ENCODE results near the gene CDAN1. TPM values are rescaled to one million over a fixed set of nuclear protein-coding genes. Genes with fewer than 3 reads are reported as not detected.

Gene CDAN1
- total and polyA plus RNA-seq, 2 of the 4 experiments (the other 2 are of a cell fraction): 4.7 to 5.6 TPM

- TF ChIP-seq RCOR1 (IDR thresholded peaks at IDR 0.05; ENCODE audit: insufficient replicate concordance, low read length): no peak
Observed at GRCh38 chr15:42735382-42736165, 1.4 kb downstream of the CDAN1 start (continued).

- TF ChIP-seq POLR2A (IDR thresholded peaks at IDR 0.05; ENCODE audit: low read depth, low read length) (no peak), SMC3 (IDR thresholded peaks at IDR 0.05; ENCODE audit: low read depth, low read length) (no peak), RAD21 (IDR thresholded peaks at IDR 0.05; ENCODE audit: low read length) (no peak), MAFK (IDR thresholded peaks at IDR 0.05; ENCODE audit: low read depth, low read length) (no peak), MXI1 (IDR thresholded peaks at IDR 0.05; ENCODE audit: borderline replicate concordance, low read depth, low read length) (no peak), CTCF (conservative IDR thresholded peaks at IDR 0.05; ENCODE audit: low read depth, low read length) (no peak), ELK1 (IDR thresholded peaks at IDR 0.05; ENCODE audit: borderline replicate concordance, low read depth, low read length) (no peak), BHLHE40 (IDR thresholded peaks at IDR 0.05; ENCODE audit: low read depth, low read length) (no peak), RCOR1 (IDR thresholded peaks at IDR 0.05; ENCODE audit: insufficient replicate concordance, low read length) (no peak)
- H3K14ac ChIP-seq (replicated peaks; ENCODE audit: low read depth, low read length): no peak overlapping the region
- CTCF ChIA-PET: interaction anchor here (0.6 kb wide), 1 partner anchor 192 kb away, joined by 3 read pairs; no protein-coding TSS in a partner anchor
- H3K56ac ChIP-seq (ENCODE audit: extremely low read depth, insufficient read depth, low read length): no peak overlapping the region
- no peak overlapping the region for H4K91ac ChIP-seq (ENCODE audit: insufficient read depth, low read depth, low read length)
- no peak overlapping the region for H3K9ac ChIP-seq (ENCODE audit: low read depth, low read length)
- H4K5ac ChIP-seq (ENCODE audit: low read depth, low read length): no peak overlapping the region
- H2BK120ac ChIP-seq (ENCODE audit: low read depth, low read length): no peak overlapping the region
- no peak overlapping the region for H3K4me3 ChIP-seq (ENCODE audit: insufficient read depth, low read depth, low read length)
- no peak overlapping the region for H2AFZ ChIP-seq (replicated peaks; ENCODE audit: low read length, poor library complexity)
- H3K4ac ChIP-seq (ENCODE audit: low read depth, low read length): no peak overlapping the region
- no peak overlapping the region for H3K18ac ChIP-seq (ENCODE audit: low read depth, low read length)
- no peak overlapping the region for H2BK5ac ChIP-seq (ENCODE audit: low read depth, low read length, poor library complexity, severe bottlenecking)
- H4K8ac ChIP-seq (ENCODE audit: low read depth in 2 of 2, low read length in 2 of 2): no peak overlapping the region
- no peak for ATAC-seq (ENCODE audit: low read depth)
- H3K79me1 ChIP-seq (ENCODE audit: low read depth in 1 of 2, low read length in 2 of 2): peaks cover 20 to 22% of the 10 kb centered on the region in 2 experiments
- no peaks in the 10 kb centered on the region for H3K27me3 ChIP-seq (ENCODE audit: control insufficient read depth, insufficient read depth, low read length)
- in situ Hi-C loops (cut with MboI; ENCODE audit: low sequenced_read_pairs): no loop called here
- H3K23ac ChIP-seq (ENCODE audit: low read depth, low read length): no peak overlapping the region
- no TSS peak for BruUV-seq (replicated peaks)
- no peak overlapping the region for H2AK9ac ChIP-seq (replicated peaks; ENCODE audit: low read depth, low read length, poor library complexity)
- no peak for DNase-seq
- intact Hi-C loops (cut with micrococcal nuclease): no loop called here
- dilution Hi-C loops (cut with HindIII; ENCODE audit: low sequenced_read_pairs, unreplicated experiment): no loop called here
- H3K4me1 ChIP-seq (ENCODE audit: control insufficient read depth, insufficient read depth, low read length): peaks cover 8% of the 10 kb centered on the region
- H2BK15ac ChIP-seq (ENCODE audit: low read depth, low read length): no peak overlapping the region
- H3K27ac ChIP-seq (ENCODE audit: insufficient read depth, low read length): no peak overlapping the region
- no peak overlapping the region for H2BK20ac ChIP-seq (ENCODE audit: low read depth, low read length)
- peaks cover 55% of the 10 kb centered on the region for H3K36me3 ChIP-seq (ENCODE audit: control insufficient read depth, insufficient read depth, low read length)
- peaks cover 11% of the 10 kb centered on the region for H4K20me1 ChIP-seq (ENCODE audit: insufficient read depth, low read length)
- H3K4me2 ChIP-seq (ENCODE audit: low read depth, low read length): no peak overlapping the region
- H3K9me1 ChIP-seq (ENCODE audit: insufficient read depth, low read length): peaks cover 11% of the 10 kb centered on the region; the same call in 1 of the 2 replicates
- POLR2A ChIA-PET (ENCODE audit: unreplicated experiment): no interaction called here
- no peaks in the 10 kb centered on the region for H3K9me3 ChIP-seq (ENCODE audit: control insufficient read depth, insufficient read depth, low read length)
- H2AK5ac ChIP-seq (ENCODE audit: low read depth, low read length): no peak overlapping the region
- WGBS, 2 experiments (ENCODE audit: extremely low coverage in 2 of 2, insufficient read length in 1 of 2): 100% methylated on average over 2 of the region's 6 CpGs; no CpG with 5 or more reads in 1 of the 2 experiments
Observed at GRCh38 chr15:42734076-42734672, 2.8 kb downstream of the CDAN1 start.

All from IMR-90 (cell line).